Measurements from ENCODE around the gene TRIM66. TPM values are rescaled to one million over a fixed set of nuclear protein-coding genes. Genes with fewer than 3 reads are reported as not detected.

Gene TRIM66
- total RNA-seq, 1 donor from 2014 or later = 11.8 TPM

GRCh38 chr11:8713760-8714454 lies 31.4 kb upstream of the TRIM66 start:
- ATAC-seq = no peak

GRCh38 chr11:8712506-8712905 lies 30.0 kb upstream of the TRIM66 start:
- no peak for ATAC-seq

- ATAC-seq = no peak
These were observed 29.5 kb upstream of the TRIM66 start for GRCh38 chr11:8711895-8712442.

GRCh38 chr11:8709777-8710176 lies 27.3 kb upstream of the TRIM66 start:
- no peak for ATAC-seq

- ATAC-seq = peak; percentile 28
These were observed 26.7 kb upstream of the TRIM66 start for GRCh38 chr11:8709002-8709672.

- ATAC-seq = peak; percentile 12
These were observed 25.2 kb upstream of the TRIM66 start for GRCh38 chr11:8707541-8708191.

GRCh38 chr11:8706673-8707432 lies 24.4 kb upstream of the TRIM66 start:
- ATAC-seq = no peak

GRCh38 chr11:8705146-8705545 lies 22.7 kb upstream of the TRIM66 start:
- no peak for ATAC-seq

- ATAC-seq = no peak
These were observed 21.7 kb upstream of the TRIM66 start for GRCh38 chr11:8704136-8704535.

GRCh38 chr11:8702598-8702915 lies 20.1 kb upstream of the TRIM66 start:
- no peak for ATAC-seq

GRCh38 chr11:8701891-8702597 lies 19.6 kb upstream of the TRIM66 start:
- ATAC-seq = no peak

- ATAC-seq = peak; percentile 26
These were observed 17.4 kb upstream of the TRIM66 start for GRCh38 chr11:8699903-8700302.

- no peak for ATAC-seq
These were observed 16.5 kb upstream of the TRIM66 start for GRCh38 chr11:8698917-8699441.

GRCh38 chr11:8698379-8698851 lies 15.9 kb upstream of the TRIM66 start:
- ATAC-seq = no peak

- ATAC-seq = no peak
These were observed 14.6 kb upstream of the TRIM66 start for GRCh38 chr11:8697054-8697453.

GRCh38 chr11:8694137-8694536 lies 11.7 kb upstream of the TRIM66 start:
- ATAC-seq = no peak

GRCh38 chr11:8693555-8693954 lies 11.1 kb upstream of the TRIM66 start:
- ATAC-seq = no peak

- ATAC-seq = peak; percentile 54
These were observed 10.6 kb upstream of the TRIM66 start for GRCh38 chr11:8693010-8693551.

- no peak for ATAC-seq
These were observed 10.0 kb upstream of the TRIM66 start for GRCh38 chr11:8692417-8692816.

GRCh38 chr11:8691601-8692000 lies 9.1 kb upstream of the TRIM66 start:
- no peak for ATAC-seq

All from esophagus mucosa (tissue), 1 donor.